ENCODE data around the gene SCAMP1. TPM values are rescaled to one million over a fixed set of nuclear protein-coding genes. Genes with fewer than 3 reads are reported as not detected.

The SCAMP1 gene
- total RNA-seq, 1 experiment from 2014 or later: 36.0 TPM

- H3T11ph ChIP-seq (ENCODE audit: low read length): no peak overlapping the region
- H3K18ac ChIP-seq (ENCODE audit: insufficient read length, low read depth, low read length): no peak overlapping the region
- Mint-ChIP-seq H3K27ac (no peak overlapping the region; a peak in 1 of 7 replicates), H3K27me3 (ENCODE audit: low read depth) (no peaks in the 10 kb centered on the region), H3K9me3 (no peaks in the 10 kb centered on the region), H3K4me1 (no peaks in the 10 kb centered on the region), H3K4me3 (no peak overlapping the region), H3K36me3 (ENCODE audit: insufficient read depth in 1 of 3, low read depth in 3 of 3) (peaks cover 0 to 7% (median 4%) of the 10 kb centered on the region in 3 experiments; a peak in 4 of 7 replicates)
- no peak overlapping the region for H3K27ac ChIP-seq (ENCODE audit: insufficient read length, low read depth, low read length)
- H3K27me3 ChIP-seq (ENCODE audit: insufficient read depth, low read length): no peaks in the 10 kb centered on the region
- no peaks in the 10 kb centered on the region for H3K79me1 ChIP-seq (ENCODE audit: insufficient read depth, low read depth, low read length, poor library complexity, severe bottlenecking)
- no peaks in the 10 kb centered on the region for H3K79me2 ChIP-seq (ENCODE audit: insufficient read depth, low read length)
- H3K23me2 ChIP-seq (ENCODE audit: insufficient read length, low read depth, low read length, poor library complexity, severe bottlenecking): no peaks in the 10 kb centered on the region
- no peak overlapping the region for H2BK20ac ChIP-seq (ENCODE audit: low read depth, low read length, poor library complexity, severe bottlenecking)
- no peak overlapping the region for H2BK12ac ChIP-seq (ENCODE audit: insufficient read length, low read depth, low read length)
- H2AK5ac ChIP-seq (ENCODE audit: insufficient read length, low read length): no peak overlapping the region
- H3K56ac ChIP-seq (ENCODE audit: insufficient read length, low read depth, low read length): no peak overlapping the region
- no peak overlapping the region for H3K9ac ChIP-seq (ENCODE audit: extremely low read depth, insufficient read length, low read length)
- no peak overlapping the region for H2BK120ac ChIP-seq (ENCODE audit: low read depth, low read length, poor library complexity, severe bottlenecking)
- H4K20me1 ChIP-seq (ENCODE audit: control insufficient read depth, insufficient read depth, insufficient read length): no peaks in the 10 kb centered on the region
- no peak overlapping the region for H4K8ac ChIP-seq (replicated peaks; ENCODE audit: insufficient read length, low read depth, low read length)
- no peak overlapping the region for H3K4me2 ChIP-seq (ENCODE audit: insufficient read depth, insufficient read length, low read length)
- no peak for TF ChIP-seq CTCF (conservative IDR thresholded peaks at IDR 0.05)
- H4K91ac ChIP-seq (ENCODE audit: insufficient read length, low read depth, low read length): no peak overlapping the region
- H3K9me3 ChIP-seq (ENCODE audit: control insufficient read depth, low read depth, low read length): no peaks in the 10 kb centered on the region
- DNase-seq: no peak
- no peak overlapping the region for H2BK5ac ChIP-seq (ENCODE audit: insufficient read length, low read length)
- H3K23ac ChIP-seq (ENCODE audit: insufficient read length, low read depth, low read length): no peak overlapping the region
- H4K5ac ChIP-seq (ENCODE audit: insufficient read length, low read depth, low read length): no peak overlapping the region
- no peak overlapping the region for H3K4ac ChIP-seq (ENCODE audit: low read depth, low read length)
- no peak overlapping the region for H2BK15ac ChIP-seq (ENCODE audit: low read depth, low read length)
- H3K14ac ChIP-seq (ENCODE audit: insufficient read depth, low read length): no peak overlapping the region
- H2AFZ ChIP-seq (ENCODE audit: low read length): no peak overlapping the region
- H3K4me1 ChIP-seq (ENCODE audit: insufficient read depth, low read length): no peaks in the 10 kb centered on the region
Observed at GRCh38 chr5:78420548-78420947, 60.1 kb downstream of the SCAMP1 start.
